Esophagus squamous epithelium (tissue), 5 donors: Measurements from ENCODE around the gene SLC6A3. TPM values are rescaled to one million over a fixed set of nuclear protein-coding genes. Genes with fewer than 3 reads are reported as not detected.

Experiments used
- DNase-seq: peaks from one replicate; lab custom pipeline; 2025; lab: John Stamatoyannopoulos, UW
- H3K27ac ChIP-seq, 4 donors: fragments of 200-600 bp; sonication (generic); one replicate each; pipeline ENCODE4 v1.5.1; 2016 to 2019; ENCODE audit warnings: mild to moderate bottlenecking in 1 of 4
- H3K27me3 ChIP-seq, 4 donors: fragments of 200-600 bp; sonication (generic); 1 replicate in 3 of 4; 2 replicates in 1 of 4; pipeline versions ENCODE4 v1.5.1 to v1.6.0; 2017 to 2021; ENCODE audit warnings: antibody characterized with exemption in 1 of 4
- H3K36me3 ChIP-seq, 3 donors: fragments of 200-600 bp; sonication (generic); one replicate each; pipeline ENCODE4 v1.5.1; 2016 to 2019
- H3K4me1 ChIP-seq, 3 donors: fragments of 200-600 bp; sonication (generic); one replicate each; pipeline ENCODE4 v1.5.1; 2017 to 2019
- H3K4me3 ChIP-seq, 4 donors: fragments of 200-600 bp; sonication (generic); 1 replicate in 3 of 4; 2 replicates in 1 of 4; pipeline ENCODE4 v1.5.1; 2016 to 2019; ENCODE audit warnings: mild to moderate bottlenecking in 2 of 4, moderate library complexity in 1 of 4
- H3K9me3 ChIP-seq, 3 donors: fragments of 200-600 bp; sonication (generic); one replicate each; pipeline ENCODE4 v1.5.1; 2016 to 2019
- POLR2A ChIP-seq, 4 donors: fragments of 450-650 bp; IDR thresholded peaks; one replicate each; pipeline ENCODE4 v1.6.1; 2017; ENCODE audit warnings: antibody characterized with exemption in 4 of 4, mild to moderate bottlenecking in 4 of 4, moderate library complexity in 3 of 4
- WGBS, 2 donors: methylation state at CpG; one replicate each; pipeline ENCODE4 v1.1.5; 2018; 5-methylcytosine and 5-hydroxymethylcytosine counted together
- intact Hi-C: fragments of 100-400 bp; cut with DNase I; formaldehyde crosslinking; loops from one replicate; pipeline ENCODE4 v1.15.0; 2022
- total RNA-seq, 4 donors: library from RNA; depleted of rRNA; stranded (reverse); fragments of >200 nt; gene quantifications; one replicate each; pipeline ENCODE4 v1.1.0, GENCODE V29; 2016
- TF ChIP-seq, protein P1 (sequence below), 6 experiments: fragments of 450-650 bp in 4 of 6; fragments of 200-600 bp in 2 of 6; sonication (generic) in 2 of 6; IDR thresholded peaks; one replicate each; pipeline ENCODE4 v1.5.1; 2016 to 2019; ENCODE audit warnings: antibody characterized with exemption in 6 of 6, mild to moderate bottlenecking in 4 of 6, moderate library complexity in 4 of 6
- donor health status: DM: yes; HTN: yes; CAD: no.

Gene SLC6A3
- total RNA-seq, 4 donors from 2014 or later: 0.19 TPM; not detected in 3

DNA sequence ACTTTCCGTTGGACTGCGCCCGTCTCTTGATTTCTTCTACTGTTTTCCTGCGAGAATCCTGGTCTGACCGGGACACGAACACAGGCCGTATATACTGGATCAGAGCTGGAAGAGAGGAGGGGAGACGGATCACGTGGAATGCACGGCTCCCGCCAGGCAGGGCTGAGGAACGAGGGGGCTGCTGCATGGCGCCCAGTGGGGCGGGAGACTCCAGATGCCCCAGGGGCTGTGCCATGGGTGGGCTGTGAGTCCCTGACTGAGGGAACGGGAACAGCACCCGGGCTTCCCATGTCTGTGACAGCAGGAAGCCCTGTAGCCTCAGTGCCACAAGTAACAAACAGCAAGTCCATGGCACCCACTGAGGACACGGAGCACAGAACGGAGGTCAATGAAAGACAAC lies 44.5 kb upstream of the SLC6A3 start:
- Histone ChIP-seq H3K36me3 (peaks cover 0 to 98% (median 9%) of the 10 kb centered on the region in 3 donors), H3K27ac (peak overlapping the region in 2 of 4 donors; percentile 16 to 59), H3K4me3 (no peak overlapping the region), H3K4me1 (peaks cover 0 to 17% (median 5%) of the 10 kb centered on the region in 3 donors), H3K27me3 (no peaks in the 10 kb centered on the region), H3K9me3 (no peaks in the 10 kb centered on the region)
- TF ChIP-seq, protein P1, sequence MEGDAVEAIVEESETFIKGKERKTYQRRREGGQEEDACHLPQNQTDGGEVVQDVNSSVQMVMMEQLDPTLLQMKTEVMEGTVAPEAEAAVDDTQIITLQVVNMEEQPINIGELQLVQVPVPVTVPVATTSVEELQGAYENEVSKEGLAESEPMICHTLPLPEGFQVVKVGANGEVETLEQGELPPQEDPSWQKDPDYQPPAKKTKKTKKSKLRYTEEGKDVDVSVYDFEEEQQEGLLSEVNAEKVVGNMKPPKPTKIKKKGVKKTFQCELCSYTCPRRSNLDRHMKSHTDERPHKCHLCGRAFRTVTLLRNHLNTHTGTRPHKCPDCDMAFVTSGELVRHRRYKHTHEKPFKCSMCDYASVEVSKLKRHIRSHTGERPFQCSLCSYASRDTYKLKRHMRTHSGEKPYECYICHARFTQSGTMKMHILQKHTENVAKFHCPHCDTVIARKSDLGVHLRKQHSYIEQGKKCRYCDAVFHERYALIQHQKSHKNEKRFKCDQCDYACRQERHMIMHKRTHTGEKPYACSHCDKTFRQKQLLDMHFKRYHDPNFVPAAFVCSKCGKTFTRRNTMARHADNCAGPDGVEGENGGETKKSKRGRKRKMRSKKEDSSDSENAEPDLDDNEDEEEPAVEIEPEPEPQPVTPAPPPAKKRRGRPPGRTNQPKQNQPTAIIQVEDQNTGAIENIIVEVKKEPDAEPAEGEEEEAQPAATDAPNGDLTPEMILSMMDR (IDR thresholded peaks at IDR 0.05): no peak
- no peak for TF ChIP-seq POLR2A (IDR thresholded peaks at IDR 0.05)
- no peak for DNase-seq
- intact Hi-C loops: no loop called here
- 88 to 97% methylated on average over 4 to 14 of the region's 18 CpGs for WGBS, 2 donors

DNA sequence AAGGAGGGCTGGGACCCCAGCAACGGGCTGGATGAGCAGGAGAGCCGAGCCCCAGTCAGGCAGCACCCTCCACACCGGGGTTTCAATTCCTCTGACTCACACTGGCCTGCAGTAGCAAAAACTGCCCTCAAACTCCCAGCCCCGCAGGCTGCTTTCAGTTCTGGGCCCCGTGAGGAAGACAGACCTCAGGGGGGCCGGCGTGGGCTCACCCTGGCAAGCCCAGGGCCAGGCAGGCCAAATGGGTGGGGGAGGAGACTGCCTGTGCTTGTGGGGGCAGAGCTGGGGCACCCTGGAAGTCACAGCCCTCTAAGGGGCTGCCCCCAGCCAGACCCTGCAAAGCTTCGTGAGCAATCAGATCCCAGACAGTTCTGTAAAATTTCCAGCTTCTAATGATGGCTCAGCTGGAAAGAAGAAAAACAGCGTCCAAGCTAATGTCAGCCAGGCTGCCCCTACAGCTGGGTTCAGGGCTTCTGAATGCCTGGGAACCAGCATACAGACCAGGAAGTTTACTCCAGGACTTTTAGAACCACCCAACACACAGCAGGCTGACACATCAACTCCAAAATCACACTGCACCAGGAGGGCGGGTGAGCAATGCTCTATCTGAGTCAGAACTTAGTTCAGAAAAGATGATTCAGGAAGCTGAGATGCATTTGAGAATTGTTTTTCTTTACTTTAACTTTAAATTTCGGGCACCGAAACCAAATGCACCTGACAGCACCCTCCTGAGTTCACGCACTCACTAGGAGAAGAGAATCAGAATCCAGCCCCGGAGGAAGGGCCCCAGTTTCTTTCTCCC lies 43.8 kb upstream of the SLC6A3 start:
- Histone ChIP-seq H3K9me3 (no peaks in the 10 kb centered on the region), H3K4me1 (peaks cover 0 to 17% (median 5%) of the 10 kb centered on the region in 3 donors), H3K4me3 (no peak overlapping the region), H3K36me3 (peaks cover 0 to 98% (median 9%) of the 10 kb centered on the region in 3 donors), H3K27ac (peak overlapping the region in 2 of 4 donors; percentile 29 to 59), H3K27me3 (no peaks in the 10 kb centered on the region)
- intact Hi-C loops: no loop called here
- WGBS, 2 donors: 55 to 65% methylated on average over 10 of the region's 14 CpGs
- DNase-seq: no peak
- TF ChIP-seq, protein P1 (IDR thresholded peaks at IDR 0.05): no peak
- TF ChIP-seq POLR2A (IDR thresholded peaks at IDR 0.05): no peak

GRCh38 chr5:1487079-1487764 lies 42.0 kb upstream of the SLC6A3 start:
- H3K36me3 ChIP-seq: peaks cover 0 to 89% (median 9%) of the 10 kb centered on the region in 3 donors
- no peaks in the 10 kb centered on the region for H3K9me3 ChIP-seq
- H3K4me1 ChIP-seq: peaks cover 0 to 17% (median 5%) of the 10 kb centered on the region in 3 donors
- TF ChIP-seq POLR2A (IDR thresholded peaks at IDR 0.05): no peak
- intact Hi-C loops: no loop called here
- H3K27ac ChIP-seq: no peak overlapping the region
- H3K4me3 ChIP-seq: no peak overlapping the region
- WGBS, 2 donors: 69 to 90% methylated on average over 10 to 18 of the region's 27 CpGs
- no peak for DNase-seq
- no peaks in the 10 kb centered on the region for H3K27me3 ChIP-seq

DNA sequence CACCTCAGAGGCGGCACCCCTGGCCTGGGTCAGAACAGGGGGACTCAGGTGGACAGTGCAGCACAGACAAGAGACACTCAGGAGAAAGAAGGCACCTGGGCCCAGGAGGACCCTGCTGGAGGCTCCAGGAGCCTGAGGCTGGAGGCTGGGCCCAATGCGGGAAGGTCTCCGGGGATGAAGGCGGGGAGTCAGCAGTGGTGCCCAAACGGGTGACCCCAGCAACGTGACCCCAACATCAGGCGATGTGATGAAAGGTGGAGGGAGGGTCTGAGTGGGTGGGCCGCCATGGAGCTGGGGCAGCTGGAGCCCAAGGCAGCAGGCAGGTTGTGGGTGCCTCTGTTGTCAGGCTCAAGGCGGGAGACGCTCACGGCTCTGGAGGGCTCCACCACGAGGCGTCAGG lies 41.0 kb upstream of the SLC6A3 start:
- no peak for TF ChIP-seq POLR2A (IDR thresholded peaks at IDR 0.05)
- TF ChIP-seq, protein P1 (IDR thresholded peaks at IDR 0.05): no peak
- intact Hi-C loops: no loop called here
- Histone ChIP-seq H3K9me3 (no peaks in the 10 kb centered on the region), H3K4me3 (no peak overlapping the region), H3K36me3 (peaks cover 0 to 79% (median 9%) of the 10 kb centered on the region in 3 donors), H3K27me3 (no peaks in the 10 kb centered on the region), H3K27ac (no peak overlapping the region), H3K4me1 (peaks cover 0 to 17% (median 5%) of the 10 kb centered on the region in 3 donors)
- WGBS, 2 donors: 90% methylated on average over 2 to 7 of the region's 13 CpGs
- no peak for DNase-seq

DNA sequence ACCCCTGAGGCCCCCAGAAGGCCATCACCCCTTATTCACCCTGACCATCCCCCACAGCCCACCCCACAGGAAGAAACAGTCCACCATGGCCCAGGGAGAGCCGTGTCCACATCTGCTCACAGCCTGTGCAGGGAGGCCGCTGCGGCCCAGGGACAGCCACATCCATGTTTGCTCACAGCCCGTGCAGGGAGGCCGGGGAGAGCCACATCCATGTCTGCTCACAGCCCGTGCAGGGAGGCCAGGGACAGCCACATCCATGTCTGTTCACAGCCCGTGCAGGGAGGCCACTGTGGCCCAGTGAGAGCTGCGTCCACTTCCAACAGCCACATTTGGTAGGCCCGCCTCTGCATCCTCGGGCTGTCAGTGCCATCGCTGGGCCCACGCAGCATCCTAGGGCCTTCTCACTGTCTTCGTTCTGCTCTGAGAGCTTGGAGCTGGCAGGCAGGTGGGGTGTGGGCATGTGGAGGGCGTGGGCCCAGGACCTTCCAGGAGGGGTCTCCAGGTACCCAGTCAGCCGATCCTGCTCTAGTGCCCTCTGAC lies 40.4 kb upstream of the SLC6A3 start:
- intact Hi-C loops: no loop called here
- H3K36me3 ChIP-seq: peaks cover 0 to 73% (median 9%) of the 10 kb centered on the region in 3 donors
- H3K4me3 ChIP-seq: no peak overlapping the region
- no peak for DNase-seq
- H3K27ac ChIP-seq: no peak overlapping the region
- 93% methylated on average over 3 of the region's 15 CpGs; no CpG with 5 or more reads in 1 of the 2 donors for WGBS, 2 donors
- TF ChIP-seq, protein P1 (IDR thresholded peaks at IDR 0.05): no peak
- TF ChIP-seq POLR2A (IDR thresholded peaks at IDR 0.05): no peak
- H3K4me1 ChIP-seq: peaks cover 0 to 17% (median 5%) of the 10 kb centered on the region in 3 donors
- no peaks in the 10 kb centered on the region for H3K9me3 ChIP-seq
- H3K27me3 ChIP-seq: no peaks in the 10 kb centered on the region
